EL (cell line): ENCODE results near the gene KCNIP4.
A peak's percentile ranks its signal among the peaks of the same experiment; 100 is the strongest.
"Not testable (repeated sequence)": the region's sequence is repeated elsewhere in the genome, so short reads cannot be mapped to it uniquely, and the experiment has no call there.

Source experiments
- DNase-seq: peaks from one replicate; pipeline ENCODE4 v3.0.0-alpha.2; 2016

KCNIP4 gene

GRCh38 chr4:21452931-21453330, 495.6 kb downstream of the KCNIP4 start:
- DNase-seq = no peak

GRCh38 chr4:21451032-21451431, 497.5 kb downstream of the KCNIP4 start:
- peak; percentile 73 for DNase-seq

- no peak for DNase-seq
Observed at GRCh38 chr4:21450331-21450730, 498.2 kb downstream of the KCNIP4 start.

GRCh38 chr4:21447301-21448054, 501.1 kb downstream of the KCNIP4 start:
- DNase-seq = no peak

GRCh38 chr4:21420166-21420565, 528.4 kb downstream of the KCNIP4 start:
- no peak for DNase-seq

GRCh38 chr4:21415728-21416127, 532.8 kb downstream of the KCNIP4 start:
- no peak for DNase-seq

GRCh38 chr4:21413807-21414370, 534.7 kb downstream of the KCNIP4 start:
- DNase-seq = no peak

- DNase-seq = no peak
Observed at GRCh38 chr4:21411086-21411485, 537.5 kb downstream of the KCNIP4 start.

- DNase-seq = no peak
Observed at GRCh38 chr4:21410372-21410771, 538.2 kb downstream of the KCNIP4 start.

GRCh38 chr4:21387683-21388082, 560.9 kb downstream of the KCNIP4 start:
- no peak for DNase-seq

- DNase-seq = no peak
Observed at GRCh38 chr4:21386166-21386780, 562.3 kb downstream of the KCNIP4 start.

GRCh38 chr4:21385706-21386105, 562.9 kb downstream of the KCNIP4 start:
- DNase-seq = no peak

GRCh38 chr4:21384609-21385008, 564.0 kb downstream of the KCNIP4 start:
- no peak for DNase-seq

GRCh38 chr4:21380861-21381260, 567.7 kb downstream of the KCNIP4 start:
- no peak for DNase-seq

- DNase-seq = no peak
Observed at GRCh38 chr4:21377046-21377445, 571.5 kb downstream of the KCNIP4 start.

- no peak for DNase-seq
Observed at GRCh38 chr4:21376176-21376575, 572.4 kb downstream of the KCNIP4 start.

GRCh38 chr4:21374641-21375368, 573.8 kb downstream of the KCNIP4 start:
- no peak for DNase-seq

- DNase-seq = no peak
Observed at GRCh38 chr4:21367567-21367966, 581.0 kb downstream of the KCNIP4 start.

- no peak for DNase-seq
Observed at GRCh38 chr4:21366840-21367239, 581.7 kb downstream of the KCNIP4 start.

GRCh38 chr4:21366312-21366711, 582.3 kb downstream of the KCNIP4 start:
- no peak for DNase-seq

GRCh38 chr4:21363701-21364100, 584.9 kb downstream of the KCNIP4 start:
- DNase-seq = no peak

- not testable (repeated sequence) for DNase-seq
Observed at GRCh38 chr4:21352354-21352753, 596.2 kb downstream of the KCNIP4 start.

- DNase-seq = no peak
Observed at GRCh38 chr4:21347142-21347541, 601.4 kb downstream of the KCNIP4 start.
